ENCODE results near the gene CD200. TPM values are rescaled to one million over a fixed set of nuclear protein-coding genes. Genes with fewer than 3 reads are reported as not detected.

CD200 gene
- total RNA-seq, 1 donor from 2014 or later = 6.5 TPM

GRCh38 chr3:112350018-112350810 is 17.3 kb downstream of the CD200 start:
- DNase-seq (no peak), ATAC-seq (no peak)
- H3K36me3 ChIP-seq = no peaks in the 10 kb centered on the region
- H3K9me3 ChIP-seq = no peaks in the 10 kb centered on the region
- H3K4me1 ChIP-seq = no peaks in the 10 kb centered on the region
- no peak overlapping the region for H3K27ac ChIP-seq
- intact Hi-C loops (cut with DNase I) = no loop called here
- no peaks in the 10 kb centered on the region for H3K27me3 ChIP-seq
- TF ChIP-seq CTCF (IDR thresholded peaks at IDR 0.05) = no peak
- no peak overlapping the region for H3K4me3 ChIP-seq

GRCh38 chr3:112351036-112351435 is 18.1 kb downstream of the CD200 start:
- Histone ChIP-seq H3K36me3 (no peaks in the 10 kb centered on the region), H3K4me3 (no peak overlapping the region), H3K27me3 (no peaks in the 10 kb centered on the region), H3K9me3 (no peaks in the 10 kb centered on the region), H3K4me1 (no peaks in the 10 kb centered on the region), H3K27ac (no peak overlapping the region)
- no peak for TF ChIP-seq CTCF (IDR thresholded peaks at IDR 0.05)
- intact Hi-C loops (cut with DNase I) = no loop called here
- DNase-seq (no peak), ATAC-seq (no peak)

GRCh38 chr3:112351823-112352222 is 18.9 kb downstream of the CD200 start:
- no peak for TF ChIP-seq CTCF (IDR thresholded peaks at IDR 0.05)
- no peak overlapping the region for H3K4me3 ChIP-seq
- H3K4me1 ChIP-seq = no peaks in the 10 kb centered on the region
- DNase-seq = no peak
- no peaks in the 10 kb centered on the region for H3K36me3 ChIP-seq
- no peaks in the 10 kb centered on the region for H3K9me3 ChIP-seq
- no peaks in the 10 kb centered on the region for H3K27me3 ChIP-seq
- intact Hi-C loops (cut with DNase I) = no loop called here
- no peak overlapping the region for H3K27ac ChIP-seq
- ATAC-seq = no peak

- intact Hi-C loops (cut with DNase I) = no loop called here
- no peak overlapping the region for H3K4me3 ChIP-seq
These were observed 19.8 kb downstream of the CD200 start for GRCh38 chr3:112352720-112353119.

GRCh38 chr3:112353365-112353764 is 20.4 kb downstream of the CD200 start:
- Histone ChIP-seq H3K27me3 (no peaks in the 10 kb centered on the region), H3K9me3 (no peaks in the 10 kb centered on the region), H3K4me1 (no peaks in the 10 kb centered on the region), H3K4me3 (no peak overlapping the region), H3K27ac (no peak overlapping the region), H3K36me3 (no peaks in the 10 kb centered on the region)
- no peak for ATAC-seq
- intact Hi-C loops (cut with DNase I) = no loop called here
- DNase-seq = no peak
- no peak for TF ChIP-seq CTCF (IDR thresholded peaks at IDR 0.05)

More at GRCh38 chr3:112352720-112353119, 19.8 kb downstream of the CD200 start:
- DNase-seq (no peak), ATAC-seq (no peak)
- TF ChIP-seq CTCF (IDR thresholded peaks at IDR 0.05) = no peak
- no peak overlapping the region for H3K27ac ChIP-seq
- no peaks in the 10 kb centered on the region for H3K9me3 ChIP-seq
- no peaks in the 10 kb centered on the region for H3K36me3 ChIP-seq
- no peaks in the 10 kb centered on the region for H3K27me3 ChIP-seq
- no peaks in the 10 kb centered on the region for H3K4me1 ChIP-seq
